Measurements from ENCODE around the gene IQCE.

DNA sequence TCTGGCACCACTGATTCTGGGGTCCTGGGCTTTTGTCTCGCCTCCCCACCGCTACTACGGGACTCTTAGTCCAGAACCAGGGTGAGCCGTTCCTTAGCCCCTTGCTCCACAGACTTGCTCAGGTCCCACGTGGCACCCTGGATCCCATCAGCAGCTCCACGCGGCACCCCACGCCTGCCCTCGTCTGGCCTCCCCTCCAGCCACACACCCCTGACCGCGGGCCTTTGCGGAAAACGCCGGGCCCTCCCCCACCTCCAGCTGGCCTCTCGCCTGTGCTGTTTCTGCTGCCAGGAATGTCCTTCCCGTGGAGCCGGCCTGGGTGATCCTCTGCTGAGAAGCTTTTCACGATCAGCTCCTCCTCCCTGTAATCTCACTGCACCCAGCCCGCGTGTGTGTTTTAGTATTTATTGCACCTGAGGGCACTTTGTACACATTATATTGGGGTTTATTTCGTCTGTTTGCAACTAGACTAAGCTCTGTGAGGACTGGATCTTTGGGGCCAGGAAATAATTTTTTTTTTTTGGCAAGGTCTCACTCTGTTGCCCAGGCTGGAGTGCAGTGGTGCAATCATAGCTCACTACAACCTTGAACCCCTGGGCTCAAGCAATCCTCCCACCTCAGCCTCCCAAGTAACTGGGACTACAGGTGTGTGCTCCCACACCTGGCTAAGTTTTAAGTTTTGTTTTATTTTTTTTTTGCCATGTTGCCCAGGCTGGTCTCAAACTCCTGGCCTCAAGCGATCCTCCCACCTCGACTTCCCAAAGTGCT, 62.5 kb downstream of the IQCE start:
- TF ChIP-seq, protein P1, sequence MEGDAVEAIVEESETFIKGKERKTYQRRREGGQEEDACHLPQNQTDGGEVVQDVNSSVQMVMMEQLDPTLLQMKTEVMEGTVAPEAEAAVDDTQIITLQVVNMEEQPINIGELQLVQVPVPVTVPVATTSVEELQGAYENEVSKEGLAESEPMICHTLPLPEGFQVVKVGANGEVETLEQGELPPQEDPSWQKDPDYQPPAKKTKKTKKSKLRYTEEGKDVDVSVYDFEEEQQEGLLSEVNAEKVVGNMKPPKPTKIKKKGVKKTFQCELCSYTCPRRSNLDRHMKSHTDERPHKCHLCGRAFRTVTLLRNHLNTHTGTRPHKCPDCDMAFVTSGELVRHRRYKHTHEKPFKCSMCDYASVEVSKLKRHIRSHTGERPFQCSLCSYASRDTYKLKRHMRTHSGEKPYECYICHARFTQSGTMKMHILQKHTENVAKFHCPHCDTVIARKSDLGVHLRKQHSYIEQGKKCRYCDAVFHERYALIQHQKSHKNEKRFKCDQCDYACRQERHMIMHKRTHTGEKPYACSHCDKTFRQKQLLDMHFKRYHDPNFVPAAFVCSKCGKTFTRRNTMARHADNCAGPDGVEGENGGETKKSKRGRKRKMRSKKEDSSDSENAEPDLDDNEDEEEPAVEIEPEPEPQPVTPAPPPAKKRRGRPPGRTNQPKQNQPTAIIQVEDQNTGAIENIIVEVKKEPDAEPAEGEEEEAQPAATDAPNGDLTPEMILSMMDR (IDR thresholded peaks at IDR 0.05) = no peak
- no peak for TF ChIP-seq POLR2A (IDR thresholded peaks at IDR 0.05)
